Panc1 (cell line): ENCODE data around the gene EMX1.

Source experiments
- CTCF ChIP-seq: fragments of 450-650 bp; IDR thresholded peaks from 2 replicates; pipeline ENCODE4 v1.5.1; 2017; ENCODE audit warnings: mild to moderate bottlenecking
- POLR2AphosphoS5 ChIP-seq: IDR thresholded peaks from 2 replicates; pipeline ENCODE4 v1.6.1; 2012; ENCODE audit warnings: mild to moderate bottlenecking, low read depth, low read length, moderate library complexity
- REST ChIP-seq, 2 experiments: IDR thresholded peaks; 2 replicates each; pipeline ENCODE4 v1.6.1; 2011 to 2012; ENCODE audit warnings: low read depth in 2 of 2, control low read depth in 1 of 2, low read length in 1 of 2, mild to moderate bottlenecking in 1 of 2, moderate library complexity in 1 of 2; ENCODE audit not compliant: insufficient read depth in 1 of 2
- SIN3A ChIP-seq: IDR thresholded peaks from 2 replicates; pipeline ENCODE4 v1.6.1; 2012; ENCODE audit warnings: low read depth, mild to moderate bottlenecking, low read length, moderate library complexity, borderline replicate concordance; ENCODE audit not compliant: insufficient read depth

DNA sequence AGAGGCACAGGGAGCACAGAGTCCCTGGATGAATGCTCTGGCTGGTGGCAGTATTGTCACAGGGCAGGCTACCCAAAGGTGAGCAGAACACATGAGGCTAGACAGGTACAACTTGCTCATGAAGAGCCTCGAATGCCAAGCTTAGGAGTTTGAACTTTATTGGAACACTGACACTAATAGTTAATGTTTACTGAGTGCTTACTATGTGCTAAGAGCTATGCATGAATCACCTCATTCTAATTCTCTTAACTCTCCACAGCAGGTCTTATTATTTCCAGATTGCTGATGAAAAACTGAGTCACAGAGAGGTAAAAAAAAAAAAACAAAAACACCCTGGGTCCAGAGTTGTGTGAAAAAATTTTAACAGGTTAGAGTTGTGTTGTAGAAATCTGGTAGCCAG lies 6.1 kb upstream of the EMX1 start:
- no peak for TF ChIP-seq CTCF
- TF ChIP-seq REST (IDR thresholded peaks at IDR 0.05; ENCODE audit: insufficient read depth in 1 of 2, low read depth in 2 of 2, low read length in 1 of 2) = no peak
- no peak for TF ChIP-seq POLR2AphosphoS5
- no peak for TF ChIP-seq SIN3A
